ENCODE data around the gene CD300LD. TPM values are rescaled to one million over a fixed set of nuclear protein-coding genes. Genes with fewer than 3 reads are reported as not detected.

The CD300LD gene
- total and polyA plus RNA-seq, 10 of the 15 experiments (the other 5 are each of a cell fraction or from before 2014, with no cell fraction given), result not detected

GRCh38 chr17:74595037-74595750 lies 3.1 kb upstream of the CD300LD start:
- 43% methylated on average over 6 of the region's 6 CpGs for WGBS (ENCODE audit: insufficient coverage, insufficient replicate concordance, low lambda C conversion rate, missing lambda C conversion rate)
- H2AFZ ChIP-seq (ENCODE audit: control insufficient read depth, low read depth, low read length), result no peak overlapping the region
- ChIA-PET SMC1A (ENCODE audit: uncharacterized antibody, unreplicated experiment) (interaction anchor here (2.3 kb wide), 1 partner anchor 8 kb away, joined by 4 read pairs; no protein-coding TSS in a partner anchor), CTCF (interaction anchor here (0.5 to 1.0 kb wide), 2 partner anchors 29 to 227 kb away, joined by 5 to 6 read pairs; no protein-coding TSS in a partner anchor), POLR2A (no interaction called here), RAD21 (ENCODE audit: unreplicated experiment) (no interaction called here)
- BruUV-seq (replicated peaks), result no TSS peak
- H3K4me1 ChIP-seq (ENCODE audit: control insufficient read depth, insufficient read depth, low read length), result no peaks in the 10 kb centered on the region; the same call in 1 of the 2 replicates
- no peak overlapping the region for H3K27ac ChIP-seq (ENCODE audit: control insufficient read depth, insufficient read depth)
- no peak for DNase-seq (ENCODE audit: low read depth, low spot score)
- FAIRE-seq, result no peak
- in situ Hi-C loops (cut with MboI), result loop anchor here (5.0 kb wide), 1 partner anchor 218 kb away; no protein-coding TSS in a partner anchor
- H3K4me2 ChIP-seq (ENCODE audit: control insufficient read depth, insufficient read depth), result no peak overlapping the region
- peaks cover 2% of the 10 kb centered on the region in 2 experiments; a peak in 3 of 4 replicates for H3K27me3 ChIP-seq (replicated peaks in 1 of 2; ENCODE audit: control insufficient read depth in 2 of 2, insufficient read depth in 2 of 2, low read length in 1 of 2)
- H3K9me3 ChIP-seq (replicated peaks; ENCODE audit: control insufficient read depth, insufficient read depth, low read length), result peaks cover 3% of the 10 kb centered on the region; the same call in 1 of the 3 replicates
- H4K20me1 ChIP-seq (ENCODE audit: control insufficient read depth, insufficient read depth), result no peaks in the 10 kb centered on the region
- H3K36me3 ChIP-seq (ENCODE audit: control insufficient read depth in 2 of 2, insufficient read depth in 2 of 2, low read length in 1 of 2), result no peaks in the 10 kb centered on the region
- intact Hi-C loops (cut with micrococcal nuclease; ENCODE audit: unreplicated experiment), result no loop called here
- H3K79me2 ChIP-seq (ENCODE audit: control insufficient read depth, insufficient read depth, low read length), result no peaks in the 10 kb centered on the region
- no peak overlapping the region for H3K4me3 ChIP-seq
- ATAC-seq, result no peak
- H3K9ac ChIP-seq (ENCODE audit: control insufficient read depth, insufficient read depth, low read length), result no peak overlapping the region
- TF ChIP-seq LARP7 (IDR thresholded peaks at IDR 0.05), result no peak
- TF ChIP-seq HCFC1 (IDR thresholded peaks at IDR 0.05; ENCODE audit: low read length), result no peak
- TF ChIP-seq, protein P1, sequence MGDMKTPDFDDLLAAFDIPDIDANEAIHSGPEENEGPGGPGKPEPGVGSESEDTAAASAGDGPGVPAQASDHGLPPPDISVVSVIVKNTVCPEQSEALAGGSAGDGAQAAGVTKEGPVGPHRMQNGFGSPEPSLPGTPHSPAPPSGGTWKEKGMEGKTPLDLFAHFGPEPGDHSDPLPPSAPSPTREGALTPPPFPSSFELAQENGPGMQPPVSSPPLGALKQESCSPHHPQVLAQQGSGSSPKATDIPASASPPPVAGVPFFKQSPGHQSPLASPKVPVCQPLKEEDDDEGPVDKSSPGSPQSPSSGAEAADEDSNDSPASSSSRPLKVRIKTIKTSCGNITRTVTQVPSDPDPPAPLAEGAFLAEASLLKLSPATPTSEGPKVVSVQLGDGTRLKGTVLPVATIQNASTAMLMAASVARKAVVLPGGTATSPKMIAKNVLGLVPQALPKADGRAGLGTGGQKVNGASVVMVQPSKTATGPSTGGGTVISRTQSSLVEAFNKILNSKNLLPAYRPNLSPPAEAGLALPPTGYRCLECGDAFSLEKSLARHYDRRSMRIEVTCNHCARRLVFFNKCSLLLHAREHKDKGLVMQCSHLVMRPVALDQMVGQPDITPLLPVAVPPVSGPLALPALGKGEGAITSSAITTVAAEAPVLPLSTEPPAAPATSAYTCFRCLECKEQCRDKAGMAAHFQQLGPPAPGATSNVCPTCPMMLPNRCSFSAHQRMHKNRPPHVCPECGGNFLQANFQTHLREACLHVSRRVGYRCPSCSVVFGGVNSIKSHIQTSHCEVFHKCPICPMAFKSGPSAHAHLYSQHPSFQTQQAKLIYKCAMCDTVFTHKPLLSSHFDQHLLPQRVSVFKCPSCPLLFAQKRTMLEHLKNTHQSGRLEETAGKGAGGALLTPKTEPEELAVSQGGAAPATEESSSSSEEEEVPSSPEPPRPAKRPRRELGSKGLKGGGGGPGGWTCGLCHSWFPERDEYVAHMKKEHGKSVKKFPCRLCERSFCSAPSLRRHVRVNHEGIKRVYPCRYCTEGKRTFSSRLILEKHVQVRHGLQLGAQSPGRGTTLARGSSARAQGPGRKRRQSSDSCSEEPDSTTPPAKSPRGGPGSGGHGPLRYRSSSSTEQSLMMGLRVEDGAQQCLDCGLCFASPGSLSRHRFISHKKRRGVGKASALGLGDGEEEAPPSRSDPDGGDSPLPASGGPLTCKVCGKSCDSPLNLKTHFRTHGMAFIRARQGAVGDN (IDR thresholded peaks at IDR 0.05), result no peak
- no peak for TF ChIP-seq NR2F1 (conservative IDR thresholded peaks at IDR 0.05)
- no peak for TF ChIP-seq MXI1 (IDR thresholded peaks at IDR 0.05; ENCODE audit: low read depth, low read length)
- TF ChIP-seq NR2C1 (IDR thresholded peaks at IDR 0.05), result no peak
- no peak for TF ChIP-seq ZBTB33 (IDR thresholded peaks at IDR 0.05)
- TF ChIP-seq, protein P2, sequence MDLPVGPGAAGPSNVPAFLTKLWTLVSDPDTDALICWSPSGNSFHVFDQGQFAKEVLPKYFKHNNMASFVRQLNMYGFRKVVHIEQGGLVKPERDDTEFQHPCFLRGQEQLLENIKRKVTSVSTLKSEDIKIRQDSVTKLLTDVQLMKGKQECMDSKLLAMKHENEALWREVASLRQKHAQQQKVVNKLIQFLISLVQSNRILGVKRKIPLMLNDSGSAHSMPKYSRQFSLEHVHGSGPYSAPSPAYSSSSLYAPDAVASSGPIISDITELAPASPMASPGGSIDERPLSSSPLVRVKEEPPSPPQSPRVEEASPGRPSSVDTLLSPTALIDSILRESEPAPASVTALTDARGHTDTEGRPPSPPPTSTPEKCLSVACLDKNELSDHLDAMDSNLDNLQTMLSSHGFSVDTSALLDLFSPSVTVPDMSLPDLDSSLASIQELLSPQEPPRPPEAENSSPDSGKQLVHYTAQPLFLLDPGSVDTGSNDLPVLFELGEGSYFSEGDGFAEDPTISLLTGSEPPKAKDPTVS (IDR thresholded peaks at IDR 0.05; ENCODE audit: low read depth, low read length), result no peak
- no peak for TF ChIP-seq ZBTB11 (CRISPR knock-in tag; IDR thresholded peaks at IDR 0.05)
- TF ChIP-seq, protein P3, sequence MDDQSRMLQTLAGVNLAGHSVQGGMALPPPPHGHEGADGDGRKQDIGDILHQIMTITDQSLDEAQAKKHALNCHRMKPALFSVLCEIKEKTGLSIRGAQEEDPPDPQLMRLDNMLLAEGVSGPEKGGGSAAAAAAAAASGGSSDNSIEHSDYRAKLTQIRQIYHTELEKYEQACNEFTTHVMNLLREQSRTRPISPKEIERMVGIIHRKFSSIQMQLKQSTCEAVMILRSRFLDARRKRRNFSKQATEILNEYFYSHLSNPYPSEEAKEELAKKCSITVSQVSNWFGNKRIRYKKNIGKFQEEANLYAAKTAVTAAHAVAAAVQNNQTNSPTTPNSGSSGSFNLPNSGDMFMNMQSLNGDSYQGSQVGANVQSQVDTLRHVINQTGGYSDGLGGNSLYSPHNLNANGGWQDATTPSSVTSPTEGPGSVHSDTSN (IDR thresholded peaks at IDR 0.05; ENCODE audit: insufficient replicate concordance, low read depth, low read length), result no peak
- no peak for TF ChIP-seq SMARCA5 (IDR thresholded peaks at IDR 0.05)

Data from GM12878 (cell line).